ENCODE data around the gene CFC1. TPM values are rescaled to one million over a fixed set of nuclear protein-coding genes. Genes with fewer than 3 reads are reported as not detected.
"Not testable (repeated sequence)": the region's sequence is repeated elsewhere in the genome, so short reads cannot be mapped to it uniquely, and the experiment has no call there.

The CFC1 gene
- total RNA-seq, 1 donor from 2014 or later, result not detected

GRCh38 chr2:130583582-130583981 lies 15.8 kb downstream of the CFC1 start:
- DNase-seq (ENCODE audit: low read depth, low spot score), result not testable (repeated sequence)

GRCh38 chr2:130582970-130583369 lies 16.4 kb downstream of the CFC1 start:
- not testable (repeated sequence) for DNase-seq (ENCODE audit: low read depth, low spot score)

GRCh38 chr2:130581491-130581890 lies 17.9 kb downstream of the CFC1 start:
- DNase-seq (ENCODE audit: low read depth, low spot score), result not testable (repeated sequence)

GRCh38 chr2:130579121-130579520 lies 20.3 kb downstream of the CFC1 start:
- not testable (repeated sequence) for DNase-seq (ENCODE audit: low read depth, low spot score)

GRCh38 chr2:130577559-130577958 lies 21.8 kb downstream of the CFC1 start:
- DNase-seq (ENCODE audit: low read depth, low spot score), result not testable (repeated sequence)

- not testable (repeated sequence) for DNase-seq (ENCODE audit: low read depth, low spot score)
Observed at GRCh38 chr2:130576209-130576784, 23.1 kb downstream of the CFC1 start.

GRCh38 chr2:130574230-130574629 lies 25.1 kb downstream of the CFC1 start:
- DNase-seq (ENCODE audit: low read depth, low spot score), result not testable (repeated sequence)

- not testable (repeated sequence) for DNase-seq (ENCODE audit: low read depth, low spot score)
Observed at GRCh38 chr2:130571929-130572328, 27.4 kb downstream of the CFC1 start.

- DNase-seq (ENCODE audit: low read depth, low spot score), result not testable (repeated sequence)
Observed at GRCh38 chr2:130566165-130566564, 33.2 kb downstream of the CFC1 start.

- not testable (repeated sequence) for DNase-seq (ENCODE audit: low read depth, low spot score)
Observed at GRCh38 chr2:130556441-130556840, 42.9 kb downstream of the CFC1 start.

- not testable (repeated sequence) for DNase-seq (ENCODE audit: low read depth, low spot score)
Observed at GRCh38 chr2:130554178-130554577, 45.2 kb downstream of the CFC1 start.

- not testable (repeated sequence) for DNase-seq (ENCODE audit: low read depth, low spot score)
Observed at GRCh38 chr2:130549475-130549874, 49.9 kb downstream of the CFC1 start.

GRCh38 chr2:130548418-130548817 lies 51.0 kb downstream of the CFC1 start:
- DNase-seq (ENCODE audit: low read depth, low spot score), result not testable (repeated sequence)

- DNase-seq (ENCODE audit: low read depth, low spot score), result not testable (repeated sequence)
Observed at GRCh38 chr2:130544978-130545377, 54.4 kb downstream of the CFC1 start.

- not testable (repeated sequence) for DNase-seq (ENCODE audit: low read depth, low spot score)
Observed at GRCh38 chr2:130543785-130544528, 55.4 kb downstream of the CFC1 start.

GRCh38 chr2:130542789-130543188 lies 56.6 kb downstream of the CFC1 start:
- not testable (repeated sequence) for DNase-seq (ENCODE audit: low read depth, low spot score)

Other genes with a start within 250 kb of the CFC1 start
- 15.1 and 21.6 TPM in 2 replicates for gene PTPN18, start 243.5 kb downstream of the CFC1 start, total RNA-seq
- 0.07 TPM in 2 replicates for gene POTEI, start 90.2 kb downstream of the CFC1 start, total RNA-seq
- not detected in 2 replicates for gene CFC1B, start 78.4 kb downstream of the CFC1 start, total RNA-seq
- 0.04 and 0.07 TPM in 2 replicates for gene POTEJ, start 11.9 kb upstream of the CFC1 start, total RNA-seq
- not detected in 2 replicates for gene GPR148, start 129.5 kb upstream of the CFC1 start, total RNA-seq
- gene AMER3, start 156.0 kb upstream of the CFC1 start, total RNA-seq, result not detected in 2 replicates
- 0.14 TPM in 1 of 2 replicates, not detected in the other for gene ARHGEF4, start 237.3 kb upstream of the CFC1 start, total RNA-seq

Data from pulmonary artery endothelial cell (primary cell).